HG03139 (cell line): ENCODE measurements around the gene EPS15.
"Not testable (repeated sequence)": the region's sequence is repeated elsewhere in the genome, so short reads cannot be mapped to it uniquely, and the experiment has no call there.

ENCODE experiments used
- ATAC-seq: cut with Tn5 transposase; IDR thresholded peaks from one replicate; pipeline ENCODE4 v1.9.1; 2021; ENCODE audit not compliant: unreplicated experiment

The EPS15 gene

GRCh38 chr1:51543858-51544257 lies 24.8 kb upstream of the EPS15 start:
- no peak for ATAC-seq

GRCh38 chr1:51542158-51542953 lies 23.3 kb upstream of the EPS15 start:
- ATAC-seq: no peak

GRCh38 chr1:51541313-51542050 lies 22.4 kb upstream of the EPS15 start:
- no peak for ATAC-seq

GRCh38 chr1:51537568-51537967 lies 18.5 kb upstream of the EPS15 start:
- no peak for ATAC-seq

- ATAC-seq: peak; percentile 45
These were observed 16.0 kb upstream of the EPS15 start for GRCh38 chr1:51535006-51535592.

GRCh38 chr1:51534447-51534846 lies 15.4 kb upstream of the EPS15 start:
- ATAC-seq: no peak

GRCh38 chr1:51532853-51533252 lies 13.8 kb upstream of the EPS15 start:
- no peak for ATAC-seq

- not testable (repeated sequence) for ATAC-seq
These were observed 11.4 kb upstream of the EPS15 start for GRCh38 chr1:51530447-51530846.

GRCh38 chr1:51527144-51527543 lies 8.1 kb upstream of the EPS15 start:
- no peak for ATAC-seq

- no peak for ATAC-seq
These were observed 7.2 kb upstream of the EPS15 start for GRCh38 chr1:51526248-51526647.

- no peak for ATAC-seq
These were observed 6.2 kb upstream of the EPS15 start for GRCh38 chr1:51525295-51525694.

GRCh38 chr1:51524817-51525216 lies 5.8 kb upstream of the EPS15 start:
- no peak for ATAC-seq

- no peak for ATAC-seq
These were observed 4.9 kb upstream of the EPS15 start for GRCh38 chr1:51523931-51524330.

GRCh38 chr1:51520700-51521248 lies 1.7 kb upstream of the EPS15 start:
- no peak for ATAC-seq

GRCh38 chr1:51519865-51520699 lies 1.0 kb upstream of the EPS15 start:
- ATAC-seq: no peak

- peak; percentile 30 for ATAC-seq
These were observed 449 bp downstream of the EPS15 start for GRCh38 chr1:51518586-51519047.

- ATAC-seq: peak; percentile 30
These were observed 957 bp downstream of the EPS15 start for GRCh38 chr1:51518033-51518585.

GRCh38 chr1:51517361-51518032 lies 1.6 kb downstream of the EPS15 start:
- no peak for ATAC-seq

GRCh38 chr1:51516649-51517158 lies 2.4 kb downstream of the EPS15 start:
- ATAC-seq: no peak
